ENCODE measurements around the gene FTCDNL1. TPM values are rescaled to one million over a fixed set of nuclear protein-coding genes. Genes with fewer than 3 reads are reported as not detected.

The FTCDNL1 gene
- total and polyA plus RNA-seq, 9 of the 15 experiments (the other 6 are each of a cell fraction or from before 2014, with no cell fraction given): 0.13 to 0.58 (median 0.32) TPM

DNA sequence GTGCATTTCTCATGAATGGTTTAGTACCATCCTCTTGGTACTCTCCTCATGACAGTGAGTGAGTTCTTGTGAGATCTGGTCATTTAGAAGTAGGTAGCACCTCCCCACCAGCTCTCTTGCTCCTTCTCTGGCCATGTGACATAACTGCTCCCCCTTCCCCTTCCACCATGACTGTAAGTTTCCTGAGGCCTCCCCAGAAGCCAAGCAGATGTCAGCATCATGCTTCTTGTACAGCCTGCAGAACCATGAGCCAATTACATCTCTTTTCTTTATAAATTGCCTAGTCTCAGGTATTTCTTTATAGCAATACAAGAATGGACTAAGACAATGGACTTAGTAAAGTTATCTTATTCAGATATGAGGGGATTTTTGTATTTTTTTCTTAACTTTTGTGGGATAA is 43.0 kb downstream of the FTCDNL1 start (continued):
- TF ChIP-seq, protein P1, sequence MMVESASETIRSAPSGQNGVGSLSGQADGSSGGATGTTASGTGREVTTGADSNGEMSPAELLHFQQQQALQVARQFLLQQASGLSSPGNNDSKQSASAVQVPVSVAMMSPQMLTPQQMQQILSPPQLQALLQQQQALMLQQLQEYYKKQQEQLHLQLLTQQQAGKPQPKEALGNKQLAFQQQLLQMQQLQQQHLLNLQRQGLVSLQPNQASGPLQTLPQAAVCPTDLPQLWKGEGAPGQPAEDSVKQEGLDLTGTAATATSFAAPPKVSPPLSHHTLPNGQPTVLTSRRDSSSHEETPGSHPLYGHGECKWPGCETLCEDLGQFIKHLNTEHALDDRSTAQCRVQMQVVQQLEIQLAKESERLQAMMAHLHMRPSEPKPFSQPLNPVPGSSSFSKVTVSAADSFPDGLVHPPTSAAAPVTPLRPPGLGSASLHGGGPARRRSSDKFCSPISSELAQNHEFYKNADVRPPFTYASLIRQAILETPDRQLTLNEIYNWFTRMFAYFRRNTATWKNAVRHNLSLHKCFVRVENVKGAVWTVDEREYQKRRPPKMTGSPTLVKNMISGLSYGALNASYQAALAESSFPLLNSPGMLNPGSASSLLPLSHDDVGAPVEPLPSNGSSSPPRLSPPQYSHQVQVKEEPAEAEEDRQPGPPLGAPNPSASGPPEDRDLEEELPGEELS (CRISPR knock-in tag; IDR thresholded peaks at IDR 0.05; ENCODE audit: borderline replicate concordance): no peak
- TF ChIP-seq HEY1 (CRISPR knock-in tag; IDR thresholded peaks at IDR 0.05; ENCODE audit: borderline replicate concordance) (no peak), TGIF2 (CRISPR knock-in tag; IDR thresholded peaks at IDR 0.05) (no peak), BRF1 (IDR thresholded peaks at IDR 0.05; ENCODE audit: borderline replicate concordance, extremely low read depth, insufficient read length) (no peak), NFYB (IDR thresholded peaks at IDR 0.05; ENCODE audit: extremely low read depth, insufficient read length) (no peak), E2F3 (CRISPR knock-in tag; IDR thresholded peaks at IDR 0.05) (no peak)

DNA sequence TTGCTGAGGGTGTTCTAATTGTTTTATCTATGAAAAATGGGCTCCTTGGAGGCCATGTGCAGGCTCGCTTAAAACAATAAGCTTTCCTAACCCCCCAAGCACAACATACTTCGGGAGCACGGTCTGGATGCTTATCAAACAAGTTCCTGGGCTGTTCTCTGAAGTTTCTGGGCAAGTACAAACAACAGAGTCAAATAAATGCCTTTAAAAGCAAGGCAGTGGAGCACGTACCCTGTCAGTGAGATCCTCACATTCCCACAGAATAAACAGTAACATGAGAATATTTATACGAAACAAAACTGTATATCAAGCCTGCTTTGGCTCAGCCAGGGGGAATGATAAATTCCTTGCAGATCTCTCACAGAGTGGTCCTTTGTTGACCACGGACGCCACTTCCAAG is 44.8 kb downstream of the FTCDNL1 start:
- H3K9ac ChIP-seq (ENCODE audit: insufficient read depth in 1 of 2, low read depth in 2 of 2, low read length in 2 of 2): no peak overlapping the region
- no peak for DNase-seq (ENCODE audit: extremely low read depth in 1 of 4, low spot score in 3 of 4)
- 0% methylated on average over 7 of the region's 7 CpGs for WGBS (ENCODE audit: insufficient coverage, low coverage, missing lambda C conversion rate)
- no peak overlapping the region for H3K4me2 ChIP-seq (ENCODE audit: insufficient read depth, low read length)
- in situ Hi-C loops (cut with MboI): no loop called here
- H2AFZ ChIP-seq (ENCODE audit: low read depth, low read length): no peak overlapping the region
- CTCF ChIA-PET (ENCODE audit: low intra/inter-chr PET ratio): no interaction called here
- peaks cover 2% of the 10 kb centered on the region in 2 experiments; a peak in 3 of 5 replicates for H3K27me3 ChIP-seq (ENCODE audit: control insufficient read depth in 2 of 2, insufficient read depth in 2 of 2, low read length in 2 of 2)
- H3K4me3 ChIP-seq: no peak overlapping the region
- H3K79me2 ChIP-seq (ENCODE audit: control insufficient read depth, insufficient read depth, low read length): no peaks in the 10 kb centered on the region
- intact Hi-C loops (cut with micrococcal nuclease): no loop called here
- no peaks in the 10 kb centered on the region for H3K4me1 ChIP-seq (replicated peaks in 1 of 2; ENCODE audit: control insufficient read depth in 2 of 2, insufficient read depth in 2 of 2, low read length in 2 of 2)
- no peak for ATAC-seq
- H4K20me1 ChIP-seq (replicated peaks; ENCODE audit: control insufficient read depth, insufficient read depth, low read length): no peaks in the 10 kb centered on the region
- H3K36me3 ChIP-seq (ENCODE audit: control insufficient read depth, insufficient read depth, low read length): no peaks in the 10 kb centered on the region
- TF ChIP-seq, protein P2, sequence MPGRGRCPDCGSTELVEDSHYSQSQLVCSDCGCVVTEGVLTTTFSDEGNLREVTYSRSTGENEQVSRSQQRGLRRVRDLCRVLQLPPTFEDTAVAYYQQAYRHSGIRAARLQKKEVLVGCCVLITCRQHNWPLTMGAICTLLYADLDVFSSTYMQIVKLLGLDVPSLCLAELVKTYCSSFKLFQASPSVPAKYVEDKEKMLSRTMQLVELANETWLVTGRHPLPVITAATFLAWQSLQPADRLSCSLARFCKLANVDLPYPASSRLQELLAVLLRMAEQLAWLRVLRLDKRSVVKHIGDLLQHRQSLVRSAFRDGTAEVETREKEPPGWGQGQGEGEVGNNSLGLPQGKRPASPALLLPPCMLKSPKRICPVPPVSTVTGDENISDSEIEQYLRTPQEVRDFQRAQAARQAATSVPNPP (IDR thresholded peaks at IDR 0.05; ENCODE audit: borderline replicate concordance, insufficient read depth, insufficient read length): no peak
- TF ChIP-seq, protein P3, sequence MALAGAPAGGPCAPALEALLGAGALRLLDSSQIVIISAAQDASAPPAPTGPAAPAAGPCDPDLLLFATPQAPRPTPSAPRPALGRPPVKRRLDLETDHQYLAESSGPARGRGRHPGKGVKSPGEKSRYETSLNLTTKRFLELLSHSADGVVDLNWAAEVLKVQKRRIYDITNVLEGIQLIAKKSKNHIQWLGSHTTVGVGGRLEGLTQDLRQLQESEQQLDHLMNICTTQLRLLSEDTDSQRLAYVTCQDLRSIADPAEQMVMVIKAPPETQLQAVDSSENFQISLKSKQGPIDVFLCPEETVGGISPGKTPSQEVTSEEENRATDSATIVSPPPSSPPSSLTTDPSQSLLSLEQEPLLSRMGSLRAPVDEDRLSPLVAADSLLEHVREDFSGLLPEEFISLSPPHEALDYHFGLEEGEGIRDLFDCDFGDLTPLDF (CRISPR knock-in tag; IDR thresholded peaks at IDR 0.05): no peak
- TF ChIP-seq ZBTB1 (CRISPR knock-in tag; IDR thresholded peaks at IDR 0.05; ENCODE audit: borderline replicate concordance, low read depth): no peak
- no peak for TF ChIP-seq ETS2 (tag; IDR thresholded peaks at IDR 0.05; ENCODE audit: borderline replicate concordance, poor library complexity, severe bottlenecking)
- no peak for TF ChIP-seq SMAD2 (IDR thresholded peaks at IDR 0.05; ENCODE audit: low read depth, low read length)
- TF ChIP-seq SRSF9 (IDR thresholded peaks at IDR 0.05; ENCODE audit: borderline replicate concordance, low read depth, low read length): no peak
- FAIRE-seq: no peak
- POLR2A ChIA-PET: no interaction called here
- no peak overlapping the region for H3K27ac ChIP-seq (ENCODE audit: extremely low read depth, low read depth, low read length)
- H3K9me3 ChIP-seq (replicated peaks; ENCODE audit: control insufficient read depth, insufficient read depth, low read depth, low read length): no peaks in the 10 kb centered on the region
- no peaks in the 10 kb centered on the region for H3K9me1 ChIP-seq (ENCODE audit: control insufficient read depth, insufficient read depth, low read length)
- BruUV-seq (replicated peaks): no TSS peak

All from K562 (cell line).